Epithelial cell of esophagus (primary cell): ENCODE measurements around the gene INTS6.

Experiments used
- DNase-seq: peaks from one replicate; pipeline ENCODE4 v3.0.0; 2010; ENCODE audit warnings: low read depth
- H3K4me3 ChIP-seq: 2 replicates; pipeline ENCODE4 v1.5.1; 2011; ENCODE audit warnings: mild to moderate bottlenecking, low read length, control low read depth
- CTCF ChIP-seq: IDR thresholded peaks from 2 replicates; pipeline ENCODE4 v1.5.1; 2011; ENCODE audit warnings: low read depth, mild to moderate bottlenecking, low read length, control low read depth, inconsistent platforms; ENCODE audit not compliant: insufficient read depth; ENCODE audit errors: missing control alignments

The INTS6 gene

DNA sequence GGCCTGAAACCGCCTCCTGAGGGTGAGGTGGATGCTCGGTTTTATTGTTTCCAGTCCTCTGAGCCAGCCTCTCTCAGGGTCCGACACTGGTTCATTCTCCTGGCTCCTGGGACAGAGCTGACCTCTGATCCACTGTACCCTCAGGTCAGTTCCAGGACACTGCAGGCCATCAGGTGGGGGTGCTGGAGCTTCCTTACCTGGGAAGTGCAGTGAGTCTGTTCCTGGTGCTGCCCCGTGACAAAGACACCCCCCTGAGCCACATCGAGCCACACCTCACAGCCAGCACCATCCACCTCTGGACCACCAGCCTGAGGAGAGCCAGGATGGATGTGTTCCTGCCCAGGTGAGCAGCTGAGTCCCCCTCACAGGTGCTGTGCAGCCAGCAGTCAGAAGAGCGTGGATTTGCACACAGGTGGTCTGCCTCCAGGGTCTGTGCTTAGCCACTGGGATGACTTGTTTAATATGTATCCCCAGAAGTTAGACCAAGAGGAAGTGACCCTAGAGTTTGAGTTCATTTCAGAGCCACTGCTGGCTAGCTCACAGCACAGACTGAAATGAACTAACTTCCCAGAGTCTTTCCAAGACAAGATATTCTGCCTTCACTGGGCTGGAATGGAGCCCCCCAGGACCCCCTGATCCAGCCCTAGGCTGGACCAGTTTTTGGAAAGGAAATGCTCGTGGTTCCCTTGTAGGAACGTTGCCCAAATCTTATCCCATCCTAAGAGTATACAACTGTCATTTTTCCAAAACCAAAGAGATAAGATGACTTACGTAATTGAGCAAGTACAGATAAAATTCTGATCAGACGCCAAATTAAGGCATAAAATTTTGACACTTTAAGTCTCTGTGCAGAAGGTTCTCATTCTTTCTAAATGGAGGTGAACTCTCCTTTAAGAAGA lies 104.5 kb downstream of the INTS6 start:
- no peak for DNase-seq
- no peak for TF ChIP-seq CTCF
- H3K4me3 ChIP-seq, result no peak overlapping the region

- no peak for TF ChIP-seq CTCF
- H3K4me3 ChIP-seq, result no peak overlapping the region
- no peak for DNase-seq
These were observed 105.7 kb downstream of the INTS6 start for GRCh38 chr13:51347099-51347498.

DNA sequence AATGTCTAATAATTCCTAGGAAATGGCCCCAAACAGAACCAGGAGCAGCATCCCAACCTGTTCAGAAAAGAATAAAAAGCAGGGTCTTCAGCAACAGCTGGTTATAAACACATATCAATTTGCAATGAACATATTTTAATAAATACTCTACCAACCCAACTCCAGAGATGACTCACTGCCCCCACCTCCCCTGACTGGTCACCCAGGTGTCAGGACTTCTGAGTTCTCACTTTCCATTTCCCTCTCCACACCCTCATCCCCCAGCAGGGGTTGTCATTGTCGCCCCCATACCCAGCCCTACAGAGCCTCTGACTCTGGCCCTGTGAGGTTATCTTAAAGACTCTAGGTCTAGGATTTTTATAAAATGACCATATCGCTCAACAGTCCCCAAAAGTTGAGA lies 106.4 kb downstream of the INTS6 start:
- no peak for TF ChIP-seq CTCF
- no peak for DNase-seq
- no peak overlapping the region for H3K4me3 ChIP-seq

GRCh38 chr13:51343475-51343874 lies 109.4 kb downstream of the INTS6 start:
- DNase-seq, result no peak
- TF ChIP-seq CTCF, result no peak
- H3K4me3 ChIP-seq, result no peak overlapping the region

- no peak for TF ChIP-seq CTCF
- DNase-seq, result peak; percentile 52
- no peak overlapping the region for H3K4me3 ChIP-seq
These were observed 110.1 kb downstream of the INTS6 start for GRCh38 chr13:51342706-51343105.

DNA sequence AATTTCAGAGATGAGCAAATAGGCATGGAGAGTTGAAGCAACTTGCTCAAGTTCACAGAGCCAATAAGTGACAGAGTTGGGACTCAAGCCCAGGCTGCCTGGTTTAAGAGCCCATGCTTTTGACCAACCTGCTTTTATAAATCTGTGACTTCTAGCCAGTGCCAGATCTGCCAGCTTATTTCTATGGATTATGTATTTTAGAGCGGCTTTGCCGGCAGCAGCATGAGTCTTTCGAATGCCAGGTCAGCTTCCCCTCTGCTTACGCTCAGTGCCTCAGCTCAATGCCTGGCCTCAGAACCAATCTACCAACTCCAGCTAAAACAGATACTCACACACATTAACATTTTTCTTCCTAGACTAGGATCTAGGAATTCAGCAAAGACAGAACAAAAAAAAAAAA lies 111.0 kb downstream of the INTS6 start:
- TF ChIP-seq CTCF, result no peak
- no peak for DNase-seq
- H3K4me3 ChIP-seq, result no peak overlapping the region

DNA sequence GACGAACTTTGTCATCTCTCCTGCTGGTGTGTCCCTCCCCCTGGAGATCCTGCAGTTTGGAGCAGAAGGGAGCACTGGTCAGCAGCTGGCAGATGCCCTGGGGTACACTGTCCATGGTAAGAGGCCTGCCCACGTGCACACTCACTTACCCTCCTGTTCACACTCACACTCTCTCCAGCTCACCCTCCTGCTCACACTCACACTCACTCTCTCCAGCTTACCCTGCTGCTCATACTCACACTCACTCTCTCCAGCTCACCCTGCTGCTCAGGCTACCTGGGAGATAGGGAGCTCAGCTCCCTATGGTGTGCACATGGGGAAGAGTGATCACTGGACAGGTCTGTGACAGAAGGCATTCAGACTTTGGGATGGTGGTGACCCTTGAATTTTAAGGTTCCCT lies 111.6 kb downstream of the INTS6 start:
- no peak for DNase-seq
- no peak for TF ChIP-seq CTCF
- no peak overlapping the region for H3K4me3 ChIP-seq
